HG02973 (cell line): ENCODE measurements around the gene NR6A1.
A peak's percentile ranks its signal among the peaks of the same experiment; 100 is the strongest.

Source experiments
- ATAC-seq: cut with Tn5 transposase; IDR thresholded peaks from one replicate; pipeline ENCODE4 v1.9.1; 2021; ENCODE audit warnings: moderate library complexity; ENCODE audit not compliant: unreplicated experiment

The NR6A1 gene

DNA sequence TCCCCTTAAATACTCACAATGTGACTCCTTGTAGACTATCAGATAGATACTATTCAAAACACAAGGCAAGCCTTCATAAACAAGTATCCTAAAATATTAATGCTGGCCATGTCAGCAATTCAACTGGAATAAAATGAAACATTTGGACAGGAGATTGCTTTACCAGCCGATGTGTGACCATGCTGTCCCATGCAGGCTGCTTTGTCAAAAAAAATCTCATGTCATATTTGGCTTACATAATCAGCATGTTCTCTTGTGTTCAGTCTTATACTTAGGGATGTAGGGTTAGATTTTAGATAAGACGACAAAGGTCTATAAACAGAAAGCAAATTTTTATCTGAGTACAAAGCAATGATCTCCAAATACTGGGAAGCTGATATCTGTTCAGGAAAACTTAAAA lies 108.5 kb downstream of the NR6A1 start:
- ATAC-seq, result no peak

DNA sequence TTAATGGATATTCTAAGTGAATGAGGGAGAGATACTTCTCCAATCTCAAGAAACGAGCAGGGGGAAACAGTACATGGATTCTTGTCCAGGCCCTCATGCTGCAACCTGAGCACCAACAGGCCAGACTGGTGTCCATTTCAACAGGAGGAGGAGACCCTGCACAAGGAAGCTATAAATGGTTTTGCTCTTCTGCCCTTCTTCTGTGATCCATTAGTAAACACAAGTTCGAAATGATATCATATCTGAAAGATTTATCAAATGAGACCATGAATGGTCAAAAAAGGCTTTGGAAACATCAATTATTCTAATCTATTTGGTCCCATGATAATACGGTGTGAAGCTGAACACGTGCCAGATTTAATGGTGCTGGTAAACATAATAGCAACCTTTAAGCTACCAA lies 109.8 kb downstream of the NR6A1 start:
- ATAC-seq, result no peak

DNA sequence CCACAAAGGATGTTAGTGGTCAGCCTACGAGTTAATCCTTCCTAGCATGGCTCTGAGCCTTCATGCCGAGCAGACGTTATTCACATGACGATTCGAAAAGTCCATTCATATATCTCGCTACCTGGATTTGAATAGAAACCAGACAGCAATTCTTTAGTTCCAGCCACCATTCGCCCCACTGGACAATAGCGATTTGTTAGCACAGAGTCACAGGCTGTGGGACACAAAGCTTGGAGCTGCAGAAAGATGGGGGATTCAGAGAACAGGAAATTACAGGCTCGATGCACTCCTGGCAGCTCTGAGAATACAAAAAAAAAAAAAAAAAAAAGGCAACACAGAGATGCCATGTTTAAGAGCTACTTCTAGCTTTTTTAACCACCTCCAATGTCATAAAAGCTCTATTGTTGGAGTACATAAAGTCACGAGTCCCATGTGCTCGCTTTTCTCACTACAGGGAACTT lies 110.7 kb downstream of the NR6A1 start:
- no peak for ATAC-seq

DNA sequence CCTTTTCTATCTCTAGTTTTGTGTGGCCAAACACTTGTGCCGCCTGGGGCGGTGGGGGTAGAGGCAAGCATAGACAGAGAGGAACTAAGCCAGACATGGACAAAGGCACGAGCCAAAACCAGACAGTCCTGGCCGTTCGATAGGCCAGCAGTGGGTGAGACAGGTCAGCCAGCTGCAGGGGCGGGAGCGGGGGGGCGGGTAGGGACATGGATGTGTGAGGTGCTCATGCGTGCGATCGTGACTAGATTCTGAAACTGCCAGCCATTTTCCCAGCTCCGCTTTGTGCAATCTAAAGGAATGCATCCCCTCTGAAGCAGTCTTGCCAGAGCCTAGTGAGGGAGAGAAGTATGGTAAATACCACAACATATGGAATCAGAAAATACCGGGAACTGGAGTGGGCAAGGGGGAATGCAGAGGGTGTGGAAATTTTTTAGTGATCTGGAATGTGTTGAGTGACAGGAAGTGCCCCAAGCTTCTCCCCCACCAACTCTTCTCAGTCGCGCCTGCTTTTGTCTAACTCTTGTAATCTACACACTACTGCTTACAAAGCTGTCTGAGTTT lies 111.9 kb downstream of the NR6A1 start:
- ATAC-seq, result no peak

DNA sequence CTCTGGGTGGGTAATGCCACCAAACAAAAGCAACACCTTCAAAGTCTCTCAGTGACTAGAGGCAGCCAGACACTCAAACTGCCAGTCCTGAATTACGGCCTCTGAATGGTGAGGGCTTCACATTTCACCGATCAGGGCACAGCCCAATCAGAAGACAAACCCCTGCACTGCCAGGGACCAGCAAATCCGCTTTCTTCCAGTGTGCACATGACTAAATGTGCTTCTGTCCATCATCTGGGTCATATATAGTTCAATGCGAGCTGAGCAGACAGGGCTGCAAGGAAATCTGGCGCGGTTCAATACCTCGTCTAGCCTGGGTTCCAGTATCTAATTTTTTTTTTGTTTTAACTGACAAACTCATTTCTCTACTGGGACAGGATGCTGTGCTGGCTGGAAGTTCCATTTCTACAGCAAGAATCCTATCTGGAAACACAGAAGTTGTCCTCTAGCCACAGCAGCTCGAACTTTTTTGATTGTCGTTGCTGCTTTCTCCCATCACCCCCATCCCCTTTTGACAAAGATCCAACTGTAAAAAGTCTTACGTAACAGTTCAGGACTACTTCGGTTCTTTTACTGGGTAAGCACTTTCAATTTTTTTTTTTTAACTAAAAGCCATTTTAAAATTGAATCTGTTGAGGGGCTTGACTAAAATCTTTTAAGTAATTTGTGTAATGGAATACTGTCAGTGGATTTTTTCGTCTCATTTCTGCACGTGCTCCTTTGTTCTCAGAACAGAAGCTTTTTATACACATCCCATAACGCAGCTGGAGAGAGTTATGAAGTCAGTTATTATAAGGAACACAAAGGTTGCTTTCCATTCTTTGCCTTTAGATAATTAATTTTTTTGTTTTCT lies 112.7 kb downstream of the NR6A1 start:
- ATAC-seq, result peak; percentile 75

DNA sequence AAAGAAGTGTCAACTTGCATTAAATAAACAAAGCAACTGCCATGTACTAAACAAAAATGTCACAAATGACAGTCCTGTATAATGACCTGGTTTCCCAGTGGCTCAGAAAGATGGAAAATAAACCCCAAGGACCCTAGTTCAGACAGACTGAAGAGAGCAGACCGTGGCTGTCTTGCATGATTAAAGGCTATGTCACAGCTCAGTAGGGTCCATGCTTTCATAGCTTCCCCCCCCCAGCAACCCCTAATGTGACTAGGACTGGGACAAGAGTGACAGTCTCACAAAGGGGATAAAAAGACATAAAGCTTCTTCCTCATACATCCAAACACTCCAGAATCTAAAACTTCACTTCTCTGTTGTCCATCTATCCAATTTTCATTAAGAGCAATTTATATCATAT lies 113.6 kb downstream of the NR6A1 start:
- ATAC-seq, result no peak

DNA sequence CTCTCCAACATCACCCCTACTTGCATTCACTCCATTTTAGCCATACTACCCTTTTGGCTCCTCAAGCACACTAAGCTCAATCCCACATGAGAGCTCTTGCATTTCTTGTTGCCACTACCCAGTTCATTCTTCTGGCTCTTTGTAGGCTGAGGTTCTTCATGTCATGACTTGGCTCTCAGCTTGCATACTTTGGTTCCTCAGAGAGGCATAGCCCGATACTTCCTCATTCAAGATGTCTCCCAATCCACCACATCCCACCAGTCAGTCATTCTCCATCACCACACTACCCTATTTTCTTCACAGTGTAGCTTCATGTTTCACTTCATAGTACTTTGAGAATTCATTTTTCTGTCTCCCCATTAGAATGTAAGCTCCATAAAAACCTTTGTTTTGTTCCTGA lies 116.7 kb downstream of the NR6A1 start:
- no peak for ATAC-seq

DNA sequence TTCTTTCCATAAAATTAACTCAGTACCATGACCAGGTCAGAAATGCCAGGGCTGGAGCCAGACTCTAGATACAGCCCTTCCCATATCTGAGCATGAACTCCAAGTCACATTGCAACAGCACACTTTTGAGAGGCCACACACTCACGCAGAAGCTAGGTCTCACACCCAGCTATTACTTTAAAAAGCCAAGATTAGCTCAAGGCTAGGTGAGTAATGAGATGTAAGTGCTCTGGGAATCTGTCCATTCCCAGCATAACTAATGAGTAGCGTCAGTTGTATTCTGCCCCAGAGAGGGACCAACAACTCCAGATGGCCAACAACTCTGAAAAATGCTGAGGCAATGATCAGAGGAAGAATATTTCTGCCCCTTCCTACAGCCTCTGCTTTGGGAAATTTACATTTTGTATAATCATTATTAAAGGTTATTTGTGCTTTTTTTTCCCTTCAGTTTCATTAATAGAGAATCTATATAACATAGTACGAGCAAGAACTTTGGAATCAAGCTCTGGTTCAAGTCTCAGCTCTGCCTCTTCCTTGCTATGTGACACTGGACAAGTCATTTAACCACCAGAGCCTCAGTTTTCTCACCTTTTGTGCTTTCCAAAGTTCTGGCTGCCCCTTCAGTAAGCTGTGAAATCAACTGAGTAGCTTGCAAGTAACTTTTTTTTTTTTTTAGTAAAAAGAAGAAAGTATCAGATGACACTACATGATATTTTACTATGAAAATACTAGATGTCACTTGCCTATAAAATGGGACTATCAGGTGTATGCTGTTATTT lies 118.3 kb downstream of the NR6A1 start:
- ATAC-seq, result no peak

DNA sequence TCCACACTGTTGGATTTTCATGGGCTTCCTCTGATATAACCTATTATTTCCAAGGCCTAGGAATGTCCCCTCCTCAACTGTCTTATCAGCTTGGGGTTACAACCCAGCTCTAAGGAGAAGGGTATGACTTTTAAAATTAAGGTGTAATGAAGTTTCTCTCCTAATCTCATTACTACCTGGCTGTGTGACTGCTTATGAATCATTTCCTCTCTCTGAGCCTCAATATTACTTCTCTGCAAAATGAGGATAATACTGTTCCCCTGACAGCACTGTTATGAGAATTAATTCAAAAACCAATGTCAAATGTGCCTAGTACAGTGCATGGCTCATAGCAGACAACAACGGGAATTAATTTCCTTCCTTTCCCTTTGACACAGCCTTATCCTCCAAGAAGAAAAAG lies 118.9 kb downstream of the NR6A1 start:
- no peak for ATAC-seq

DNA sequence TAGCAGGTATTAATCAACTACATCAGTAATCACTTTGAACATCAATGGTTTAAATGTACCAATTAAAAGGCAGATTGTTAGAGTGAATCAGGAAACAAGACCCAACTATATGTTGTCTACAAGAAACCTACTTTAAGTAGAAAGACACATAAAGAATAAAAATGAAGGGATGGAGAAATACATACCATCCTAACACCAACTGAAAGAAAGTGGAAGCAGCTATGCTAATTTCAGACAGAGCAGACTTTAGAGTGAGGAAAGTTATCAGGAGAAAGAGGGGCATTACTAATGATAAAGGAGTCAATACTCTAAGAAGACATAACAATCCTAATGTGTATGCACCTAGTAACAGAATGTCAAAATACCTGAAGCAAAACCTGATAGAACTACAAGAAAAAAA lies 125.8 kb downstream of the NR6A1 start:
- ATAC-seq, result no peak

DNA sequence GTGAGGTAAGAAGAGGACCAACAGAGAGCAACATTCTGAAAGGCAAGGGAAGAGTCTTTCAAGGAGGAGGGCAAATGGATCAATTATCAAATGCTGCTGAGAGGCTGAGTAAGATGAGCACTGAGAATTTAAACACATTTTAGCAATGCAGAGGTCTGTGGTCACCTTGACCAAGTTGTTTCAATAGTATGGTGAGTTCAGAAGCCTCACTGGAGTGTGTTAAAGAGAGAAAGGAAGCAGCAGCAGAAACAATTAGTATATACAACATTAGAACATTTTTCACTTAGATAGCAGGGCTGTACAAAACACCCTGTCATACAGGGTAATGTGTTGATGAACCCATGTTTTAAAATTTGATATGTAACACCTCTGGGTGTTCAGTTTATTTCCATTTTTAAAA lies 131.5 kb downstream of the NR6A1 start:
- no peak for ATAC-seq

DNA sequence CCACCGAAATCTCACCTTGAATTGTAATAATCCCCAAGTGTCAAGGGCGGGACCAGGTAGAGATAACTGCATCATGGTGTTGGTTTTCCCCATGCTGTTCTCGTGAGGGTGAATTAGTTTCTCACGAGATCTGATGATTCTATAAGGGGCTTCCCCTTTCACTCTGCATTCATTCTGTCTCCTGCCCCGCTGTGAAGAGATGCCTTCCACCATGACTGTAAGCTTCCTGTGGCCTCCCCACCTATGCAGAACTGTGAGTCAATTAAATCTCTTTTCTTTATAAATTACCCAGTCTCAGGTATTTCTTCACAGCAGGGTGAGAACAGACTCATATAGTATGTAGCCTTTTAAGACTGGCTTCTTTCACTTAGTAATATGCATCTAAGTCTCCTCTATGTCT lies 135.8 kb downstream of the NR6A1 start:
- no peak for ATAC-seq

DNA sequence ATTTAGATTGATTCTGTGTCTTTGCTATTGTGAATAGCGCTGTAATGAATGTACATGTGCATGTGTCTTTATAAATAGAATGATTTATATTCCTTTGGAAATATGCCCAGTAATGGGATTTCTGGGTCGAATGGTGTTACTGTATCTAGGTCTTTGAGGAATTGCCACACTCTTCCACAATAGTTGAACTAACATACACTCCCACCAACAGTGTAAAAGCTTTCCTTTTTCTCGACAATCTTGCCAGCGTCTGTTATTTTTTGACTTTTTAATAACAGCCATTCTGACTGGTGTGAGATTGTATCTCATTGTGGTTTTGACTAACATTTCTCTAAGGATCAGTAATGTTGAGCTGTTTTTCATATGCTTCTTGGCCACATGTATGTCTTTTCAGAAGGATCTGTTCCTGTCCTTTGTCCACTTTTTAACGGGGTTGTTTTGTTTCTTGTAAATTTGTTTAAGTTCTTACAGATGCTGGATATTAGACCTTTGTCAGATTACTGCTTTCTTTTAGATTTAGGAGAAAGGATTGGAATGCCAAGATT lies 139.0 kb downstream of the NR6A1 start:
- ATAC-seq, result no peak

DNA sequence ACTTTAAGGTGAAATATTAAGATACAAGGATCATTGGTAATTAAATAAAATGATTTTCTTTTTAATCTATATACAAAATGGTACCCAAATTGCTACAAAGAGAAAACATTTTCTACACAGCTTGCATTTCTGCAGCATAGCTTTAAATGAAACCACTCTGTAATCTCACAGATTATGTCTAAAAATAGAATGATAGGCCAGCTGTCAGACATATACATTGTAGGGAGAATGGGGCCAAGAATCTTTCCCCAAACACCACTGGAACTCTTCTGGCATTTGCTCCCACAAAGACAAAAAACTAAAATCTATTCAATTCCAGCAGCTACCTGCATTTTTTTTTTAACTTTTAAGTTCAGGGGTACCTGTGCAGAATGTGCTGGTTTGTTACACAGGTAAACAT lies 139.8 kb downstream of the NR6A1 start:
- ATAC-seq, result no peak

DNA sequence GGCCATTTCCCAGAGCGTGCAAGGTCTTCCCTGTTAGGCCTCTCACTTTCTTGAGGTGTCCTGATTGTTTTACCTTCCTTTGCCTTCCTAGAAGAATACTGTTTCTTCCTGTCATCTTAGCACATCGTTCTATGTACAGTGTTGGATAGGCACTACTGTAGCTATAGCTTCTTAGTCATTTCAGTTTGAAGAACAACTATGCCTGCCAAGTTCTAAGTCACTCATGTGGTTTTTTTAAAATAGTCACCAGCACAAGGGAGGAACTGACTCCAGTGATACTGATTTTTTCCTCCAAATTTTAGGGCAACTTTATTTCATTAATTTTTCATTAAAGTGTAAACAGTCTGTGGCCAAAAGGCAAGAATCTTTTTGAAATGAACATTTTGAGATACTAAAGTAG lies 141.5 kb downstream of the NR6A1 start:
- no peak for ATAC-seq

DNA sequence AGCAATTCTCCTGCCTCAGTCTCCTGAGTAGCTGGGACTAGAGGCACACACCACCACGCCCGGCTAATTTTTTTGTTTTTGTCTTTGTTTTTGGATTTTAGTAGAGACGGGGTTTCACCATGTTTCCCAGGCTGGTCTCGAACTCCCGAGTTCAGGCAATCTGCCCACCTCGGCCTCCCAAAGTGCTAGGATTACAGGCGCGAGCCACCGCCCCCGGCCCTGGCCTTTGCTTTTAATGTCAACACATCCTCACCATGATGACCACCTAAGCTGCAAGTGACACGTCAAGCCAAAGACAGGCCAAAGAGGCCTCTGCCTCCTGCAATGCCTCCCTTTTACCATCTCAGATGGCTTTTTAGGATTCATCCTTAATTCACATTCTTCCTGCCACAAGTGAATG lies 142.4 kb downstream of the NR6A1 start:
- no peak for ATAC-seq

DNA sequence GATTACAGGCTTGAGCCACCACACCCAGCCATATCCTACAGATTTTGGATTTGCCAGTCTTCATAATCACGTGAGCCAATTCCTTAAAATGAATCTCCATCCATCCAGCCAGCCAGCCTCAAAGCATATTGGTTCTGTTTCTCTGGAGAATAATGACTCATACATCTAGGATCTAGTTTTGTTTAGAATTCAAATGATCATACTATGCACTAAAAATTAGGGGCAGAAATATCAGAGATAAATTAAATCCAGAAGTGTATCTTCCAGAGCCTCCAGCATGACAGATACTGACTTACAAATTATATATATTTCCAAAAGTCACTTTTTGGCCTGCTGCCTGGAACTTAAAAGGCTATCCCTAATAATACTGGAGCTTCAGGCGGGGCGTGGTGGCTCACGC lies 144.8 kb downstream of the NR6A1 start:
- ATAC-seq, result no peak

DNA sequence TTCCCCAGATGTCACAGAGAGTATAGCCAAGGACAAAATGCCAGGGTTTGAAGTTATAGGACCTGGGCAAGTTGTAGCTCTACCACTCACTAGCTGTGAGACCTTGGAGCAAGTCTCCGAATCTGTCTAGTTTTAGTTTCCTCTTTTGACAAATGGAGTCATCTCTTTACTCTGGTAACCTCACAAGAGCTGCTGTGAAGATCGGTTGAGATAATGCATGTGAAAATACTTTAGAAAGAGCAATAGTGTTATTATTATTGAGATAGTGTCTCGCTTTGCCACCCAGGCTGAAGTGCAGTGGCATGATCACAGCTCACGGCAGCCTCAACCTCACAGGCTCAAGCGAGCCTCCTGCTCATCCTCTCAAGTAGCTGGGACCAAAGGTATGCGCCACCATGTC lies 146.0 kb downstream of the NR6A1 start:
- ATAC-seq, result no peak

DNA sequence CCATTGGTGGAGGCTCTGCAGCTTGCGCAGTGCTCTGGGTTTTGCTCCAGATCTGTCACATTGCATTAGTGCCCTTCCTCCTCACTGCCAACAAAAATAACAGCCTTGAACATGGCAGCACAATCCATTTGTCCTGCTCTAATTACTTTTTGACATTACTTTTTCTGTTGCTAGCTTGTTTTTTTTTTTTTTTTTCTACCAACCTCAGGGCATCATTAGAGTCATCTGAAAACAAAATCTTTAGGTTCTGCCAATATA lies 146.4 kb downstream of the NR6A1 start:
- no peak for ATAC-seq

DNA sequence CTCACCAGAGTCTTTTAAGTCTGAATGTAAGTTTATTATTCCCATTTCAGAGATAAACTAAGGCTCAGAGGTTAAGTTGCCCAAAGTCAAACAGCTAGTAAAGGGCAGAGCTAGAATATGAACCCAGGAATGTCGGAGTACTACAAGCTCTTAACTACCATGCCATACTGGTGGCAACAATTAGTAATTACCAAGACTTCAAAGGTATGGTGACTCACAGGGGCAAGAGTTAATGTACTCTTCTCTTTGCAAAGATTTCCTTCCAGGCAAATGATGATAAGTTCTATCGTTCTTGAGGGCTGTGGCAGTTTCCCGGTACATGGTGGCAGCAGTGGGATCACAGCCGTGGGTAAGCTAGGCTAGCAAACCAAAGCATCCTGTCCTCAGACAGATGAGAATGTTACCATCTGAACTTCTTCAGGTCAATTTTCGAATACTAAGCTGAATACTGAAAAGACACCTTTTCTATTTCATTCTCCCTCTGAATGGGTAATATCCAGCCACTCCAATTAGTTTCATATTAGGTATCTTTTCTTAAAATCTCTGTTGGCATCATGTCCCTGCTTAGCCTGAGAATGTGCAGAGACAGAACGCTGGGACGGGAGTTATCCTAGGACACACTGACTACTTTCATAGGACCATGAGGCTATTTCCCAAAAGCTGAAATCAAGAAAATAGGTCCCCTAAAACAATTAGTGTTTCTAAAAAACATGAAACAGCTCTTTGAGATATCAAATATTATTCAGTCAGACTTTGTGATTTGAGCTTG lies 147.0 kb downstream of the NR6A1 start:
- ATAC-seq, result no peak

DNA sequence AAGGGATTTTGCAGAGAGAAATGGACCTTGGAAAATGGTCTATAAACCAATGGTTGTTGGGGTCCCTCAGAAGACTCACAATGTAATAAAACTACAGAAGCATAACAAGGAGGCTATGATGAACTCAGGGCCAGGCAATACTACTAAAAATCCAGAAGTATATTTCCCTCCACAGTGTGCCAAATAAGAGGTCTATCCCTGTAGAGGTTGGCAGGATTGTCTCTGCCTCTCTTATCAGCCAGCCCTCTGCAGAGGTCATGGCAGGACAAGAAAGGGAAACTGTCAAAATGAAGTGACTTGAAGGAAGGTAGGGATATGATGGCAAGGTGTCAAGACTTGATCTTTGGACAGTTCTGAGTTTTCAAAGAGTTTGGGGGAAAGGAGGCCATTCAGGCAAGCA lies 148.2 kb downstream of the NR6A1 start:
- no peak for ATAC-seq
